ENCODE results near the gene HERC3.
A peak's percentile ranks its signal among the peaks of the same experiment; 100 is the strongest.

DNA sequence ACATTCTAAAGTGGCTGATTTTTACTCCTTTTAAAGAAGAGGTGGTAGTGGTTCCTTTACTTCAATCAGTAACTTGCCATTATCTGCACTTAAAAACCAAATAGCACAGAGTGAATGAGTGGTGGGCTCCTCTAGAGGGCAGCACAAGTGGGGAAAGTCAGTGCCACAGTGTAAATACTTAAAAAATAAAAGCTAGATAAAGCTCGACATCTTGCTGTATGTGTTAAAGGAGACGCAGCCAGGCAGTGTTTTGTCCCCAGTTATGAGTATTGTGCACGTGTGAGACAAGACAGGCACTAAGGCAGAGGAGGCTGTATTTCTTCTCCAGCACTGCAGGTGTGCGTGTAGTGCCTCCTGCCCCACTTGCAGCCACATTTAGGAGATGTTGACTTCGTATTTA lies 80.7 kb downstream of the HERC3 start:
- TF ChIP-seq, protein P1, sequence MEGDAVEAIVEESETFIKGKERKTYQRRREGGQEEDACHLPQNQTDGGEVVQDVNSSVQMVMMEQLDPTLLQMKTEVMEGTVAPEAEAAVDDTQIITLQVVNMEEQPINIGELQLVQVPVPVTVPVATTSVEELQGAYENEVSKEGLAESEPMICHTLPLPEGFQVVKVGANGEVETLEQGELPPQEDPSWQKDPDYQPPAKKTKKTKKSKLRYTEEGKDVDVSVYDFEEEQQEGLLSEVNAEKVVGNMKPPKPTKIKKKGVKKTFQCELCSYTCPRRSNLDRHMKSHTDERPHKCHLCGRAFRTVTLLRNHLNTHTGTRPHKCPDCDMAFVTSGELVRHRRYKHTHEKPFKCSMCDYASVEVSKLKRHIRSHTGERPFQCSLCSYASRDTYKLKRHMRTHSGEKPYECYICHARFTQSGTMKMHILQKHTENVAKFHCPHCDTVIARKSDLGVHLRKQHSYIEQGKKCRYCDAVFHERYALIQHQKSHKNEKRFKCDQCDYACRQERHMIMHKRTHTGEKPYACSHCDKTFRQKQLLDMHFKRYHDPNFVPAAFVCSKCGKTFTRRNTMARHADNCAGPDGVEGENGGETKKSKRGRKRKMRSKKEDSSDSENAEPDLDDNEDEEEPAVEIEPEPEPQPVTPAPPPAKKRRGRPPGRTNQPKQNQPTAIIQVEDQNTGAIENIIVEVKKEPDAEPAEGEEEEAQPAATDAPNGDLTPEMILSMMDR (IDR thresholded peaks at IDR 0.05): peak in 4 of 6 experiments; percentile 1 to 30 (median 15)
- TF ChIP-seq POLR2A (IDR thresholded peaks at IDR 0.05): no peak
